HG02763 (cell line): Measurements from ENCODE around the gene ALG12.

Source experiments
- ATAC-seq: cut with Tn5 transposase; IDR thresholded peaks from one replicate; pipeline ENCODE4 v1.9.1; 2021; ENCODE audit warnings: mild to moderate bottlenecking, moderate library complexity; ENCODE audit not compliant: unreplicated experiment

Gene ALG12

DNA sequence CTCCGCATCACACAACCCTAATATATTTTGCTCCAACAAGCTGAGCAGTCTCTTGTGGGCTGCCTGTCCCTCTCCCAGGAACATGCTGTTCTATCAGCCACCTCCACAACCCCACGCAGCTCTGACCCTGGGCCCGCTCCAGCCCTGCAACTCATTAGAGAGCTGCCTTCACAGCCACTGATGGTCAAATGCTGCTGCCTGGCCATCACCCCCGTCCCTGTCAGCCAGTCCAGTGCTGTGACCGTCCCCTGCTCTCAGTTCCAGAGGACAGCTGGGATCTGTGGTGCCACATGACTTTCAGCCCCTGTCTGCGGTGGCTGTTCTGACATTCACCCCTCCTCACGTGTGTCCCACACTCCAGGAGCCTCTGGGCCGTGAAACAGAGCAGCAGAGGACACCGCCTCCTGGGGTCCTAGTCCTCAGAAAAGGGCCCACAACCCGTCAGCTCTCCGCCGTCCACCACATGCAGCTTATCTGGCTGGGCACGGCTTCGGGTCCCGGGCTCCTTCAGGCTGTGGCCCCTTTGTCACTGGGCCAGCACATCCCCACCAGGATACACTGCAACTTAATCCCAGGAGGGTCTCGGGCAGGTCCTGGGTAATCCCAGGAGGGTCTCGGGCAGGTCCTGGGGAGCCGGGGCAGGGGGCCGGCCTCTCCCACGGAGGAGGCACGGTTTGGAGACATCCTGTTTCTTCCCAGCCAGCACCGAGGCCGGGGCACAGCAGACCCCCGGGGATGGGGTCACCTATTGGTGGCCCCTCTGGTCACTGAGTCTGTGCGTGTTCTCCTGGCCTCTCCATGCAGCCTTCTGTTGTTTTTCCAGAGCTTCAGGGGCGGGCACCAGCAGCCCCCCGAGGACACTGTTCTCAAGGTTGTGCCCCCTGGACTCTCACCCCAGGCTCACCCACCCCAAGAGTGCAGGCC, 15.3 kb upstream of the ALG12 start:
- no peak for ATAC-seq

DNA sequence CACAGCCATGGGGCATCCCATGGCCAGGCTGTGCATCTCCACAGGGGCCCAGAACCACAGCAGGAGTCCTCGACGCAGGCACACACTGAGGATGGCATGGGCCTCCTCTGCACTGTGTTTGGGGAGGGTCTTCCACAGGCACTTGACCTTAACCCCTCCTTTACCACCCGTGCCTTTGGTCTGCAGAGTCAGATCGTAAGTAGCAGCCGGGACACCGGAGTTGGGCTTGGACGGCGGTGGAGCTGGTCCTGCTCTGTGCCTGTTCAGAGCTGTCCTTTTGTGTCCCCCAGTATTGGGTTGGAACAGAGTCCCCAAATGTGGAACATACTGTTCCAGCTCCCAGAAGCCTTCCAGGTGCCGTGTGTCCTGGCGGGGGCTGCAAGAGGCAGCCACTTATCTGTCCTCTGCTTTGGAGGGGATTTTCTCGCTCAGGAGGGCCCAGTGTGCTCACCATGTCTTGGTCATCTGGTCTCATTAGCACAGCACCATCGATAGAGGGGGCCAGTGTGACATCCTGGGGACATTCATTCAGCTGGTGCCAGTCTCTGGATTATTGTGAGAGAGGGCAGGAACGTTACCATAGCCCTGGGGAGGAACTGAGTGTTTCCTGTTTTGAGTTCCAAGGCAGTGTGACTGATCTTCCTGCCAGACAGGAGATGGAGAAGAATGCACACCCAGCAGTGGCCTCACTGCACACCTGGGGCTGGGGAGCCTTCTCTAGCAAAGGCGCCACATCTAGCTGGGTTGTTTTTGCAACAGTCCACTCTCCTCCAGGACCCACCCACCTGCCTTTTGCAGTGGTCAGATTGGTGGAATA, 12.6 kb upstream of the ALG12 start:
- ATAC-seq: no peak

DNA sequence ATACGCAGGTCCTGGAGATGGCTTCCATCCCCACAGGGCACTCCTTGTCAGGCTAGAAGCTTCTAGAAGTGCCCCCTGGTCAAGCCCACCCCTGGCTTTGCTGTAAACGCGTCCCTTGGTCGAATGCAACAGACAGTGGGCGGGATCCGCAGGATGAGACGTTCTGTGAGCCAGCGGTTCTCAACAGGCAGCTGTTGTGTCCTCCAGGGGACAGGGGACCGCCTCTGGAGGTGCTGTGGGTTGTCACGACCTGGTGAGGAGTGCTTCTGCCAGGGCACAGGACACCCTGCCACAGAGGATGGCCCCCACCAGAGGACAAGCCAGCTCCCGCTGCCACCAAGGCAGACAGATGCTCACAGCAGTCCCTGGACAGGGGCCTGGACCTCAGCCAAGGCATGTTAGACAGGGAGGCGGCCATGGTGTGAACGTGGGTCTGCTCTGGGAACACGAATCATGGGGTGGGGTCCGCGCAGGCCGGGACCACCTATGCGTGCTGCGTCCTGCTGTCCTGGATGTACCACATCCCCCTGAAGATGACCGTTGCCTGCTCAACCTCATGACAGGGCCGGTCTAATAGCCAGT, 11.8 kb upstream of the ALG12 start:
- no peak for ATAC-seq

DNA sequence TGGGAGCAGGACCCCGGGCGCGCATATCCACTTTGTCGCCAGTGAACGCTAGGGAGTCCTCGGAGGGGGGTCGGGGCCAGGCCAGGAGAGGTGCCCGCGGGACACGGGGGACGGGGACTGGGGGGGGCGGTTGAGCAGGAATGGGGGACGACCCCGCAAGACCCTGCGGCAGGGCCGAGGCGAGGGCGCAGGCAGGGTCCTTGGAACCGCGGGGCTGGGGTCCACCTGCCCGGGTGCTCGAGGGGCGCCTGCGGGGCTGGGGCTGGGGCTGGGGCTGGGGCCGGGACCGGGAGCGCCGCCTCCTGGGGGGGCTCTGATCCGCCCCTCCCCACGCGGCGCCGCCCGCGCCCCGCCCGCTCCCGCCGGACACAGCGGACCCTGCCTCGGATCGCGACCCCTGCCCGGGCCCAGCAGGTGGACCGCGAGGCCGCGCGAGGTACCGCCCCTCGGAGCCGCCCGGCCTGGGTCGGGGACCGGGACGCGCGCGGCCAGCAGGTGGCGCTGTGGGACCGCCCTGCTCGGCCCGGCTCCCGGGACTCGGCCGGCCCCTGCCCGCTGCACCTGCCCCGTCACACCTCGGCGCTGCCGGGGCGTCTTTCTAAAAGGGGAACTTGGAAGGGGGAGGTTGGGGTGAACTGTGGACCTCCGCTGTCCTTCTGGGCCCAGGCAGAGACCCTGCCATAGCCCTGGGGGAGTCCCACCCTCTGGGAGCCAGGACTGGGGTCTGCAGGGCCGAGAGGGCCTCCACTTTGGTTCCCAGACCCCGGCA, 11.2 kb upstream of the ALG12 start:
- ATAC-seq: peak; percentile 43

DNA sequence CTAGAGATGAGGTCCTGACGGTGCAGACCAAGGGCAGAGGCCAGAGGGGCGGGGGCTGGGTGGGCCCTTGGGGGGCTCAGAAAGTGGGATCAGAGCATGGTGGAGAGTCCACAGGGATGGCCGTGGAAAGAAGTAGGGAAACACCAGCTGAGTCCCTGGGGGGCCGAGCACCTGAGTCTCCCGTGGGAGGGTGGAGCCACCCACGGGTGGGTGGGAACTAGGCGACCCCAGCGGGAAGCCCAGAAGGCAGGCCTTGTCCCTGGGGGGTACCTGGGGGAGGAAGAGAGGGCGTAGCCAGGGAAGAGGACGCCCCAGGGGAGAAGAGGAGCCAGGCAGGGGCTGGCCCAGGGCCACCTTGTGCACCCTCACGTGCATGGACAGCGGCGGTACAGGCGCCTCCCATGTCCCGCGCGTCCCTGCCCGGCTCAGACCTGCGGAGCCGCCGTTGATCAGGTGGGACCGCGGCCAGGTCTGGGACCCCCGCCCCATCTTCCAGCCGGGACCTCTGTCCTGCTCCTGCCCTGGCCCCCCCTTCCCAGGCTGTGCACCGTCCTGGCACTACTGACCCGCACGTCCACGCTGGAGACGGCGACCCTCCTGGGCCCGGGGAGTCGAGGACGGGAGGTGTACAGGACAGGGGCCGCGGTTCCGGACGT, 10.4 kb upstream of the ALG12 start:
- ATAC-seq: no peak

DNA sequence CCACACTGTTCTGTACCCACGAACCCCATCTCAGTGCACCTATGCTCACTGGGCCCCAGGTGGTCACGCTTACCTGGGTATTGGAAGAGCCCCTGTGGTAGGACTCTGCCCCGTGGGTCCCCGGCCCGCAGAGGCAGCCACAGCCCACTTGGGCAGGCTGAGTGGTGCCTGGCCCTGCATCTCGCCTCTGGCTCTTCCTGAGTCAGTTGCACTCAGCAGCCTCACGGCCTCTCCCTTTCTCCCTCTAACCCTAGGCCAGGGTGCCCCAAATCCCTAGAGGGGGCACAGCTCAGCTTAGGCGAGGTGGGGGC, 9.9 kb upstream of the ALG12 start:
- ATAC-seq: no peak

DNA sequence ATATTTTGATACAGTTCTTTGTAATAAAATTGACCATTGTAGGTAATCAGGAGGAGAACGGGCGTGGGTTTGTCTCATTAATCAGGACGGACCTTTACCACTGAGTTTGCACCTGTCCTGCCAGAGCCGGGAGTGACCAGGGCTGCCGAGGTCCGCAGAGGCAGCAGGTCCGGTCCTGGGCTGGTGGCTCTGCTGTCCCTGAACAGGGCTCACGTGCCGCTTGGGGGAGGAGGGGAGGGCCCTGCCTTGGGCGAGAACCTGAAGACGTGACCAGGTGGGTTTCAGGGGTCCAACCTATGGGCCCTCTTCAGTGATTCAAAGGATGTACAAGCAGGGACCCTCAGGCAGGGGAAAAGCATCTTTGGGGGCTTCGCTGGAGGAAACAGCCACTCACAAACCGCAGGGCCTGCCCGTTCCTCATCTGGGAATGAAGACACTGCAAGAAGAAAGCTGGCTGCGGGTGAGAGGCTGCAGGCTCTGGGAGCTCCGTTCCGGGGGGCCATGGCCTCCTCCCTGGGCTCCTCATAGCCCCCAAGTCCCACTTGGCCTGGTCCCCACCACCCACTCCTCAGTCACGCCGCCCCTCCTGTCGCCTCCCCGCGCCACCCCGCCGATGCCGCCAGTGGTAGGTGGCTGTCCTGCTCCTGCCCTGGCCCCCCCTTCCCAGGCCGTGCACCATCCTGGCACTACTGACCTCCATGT, 9.4 kb upstream of the ALG12 start:
- ATAC-seq: no peak

DNA sequence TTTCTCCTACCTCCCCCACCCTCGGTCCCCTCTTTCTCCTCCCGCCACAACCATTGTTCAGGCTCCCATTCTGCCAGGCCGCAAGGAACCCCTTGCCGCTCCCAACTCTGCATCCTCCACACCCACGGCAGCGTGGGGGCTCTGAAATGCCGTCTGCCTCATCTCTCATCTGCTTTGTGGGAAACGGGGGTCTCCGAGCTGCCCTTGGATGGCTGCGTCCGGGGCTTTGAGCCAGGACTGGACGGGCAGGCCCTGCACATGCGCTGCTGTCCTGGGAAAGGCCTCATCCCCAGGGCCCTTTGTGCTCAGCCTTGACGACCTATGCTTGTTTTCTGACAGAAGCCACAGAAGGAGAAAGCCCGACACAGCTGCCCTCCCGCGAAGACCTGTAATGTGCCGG, 8.7 kb upstream of the ALG12 start:
- no peak for ATAC-seq

DNA sequence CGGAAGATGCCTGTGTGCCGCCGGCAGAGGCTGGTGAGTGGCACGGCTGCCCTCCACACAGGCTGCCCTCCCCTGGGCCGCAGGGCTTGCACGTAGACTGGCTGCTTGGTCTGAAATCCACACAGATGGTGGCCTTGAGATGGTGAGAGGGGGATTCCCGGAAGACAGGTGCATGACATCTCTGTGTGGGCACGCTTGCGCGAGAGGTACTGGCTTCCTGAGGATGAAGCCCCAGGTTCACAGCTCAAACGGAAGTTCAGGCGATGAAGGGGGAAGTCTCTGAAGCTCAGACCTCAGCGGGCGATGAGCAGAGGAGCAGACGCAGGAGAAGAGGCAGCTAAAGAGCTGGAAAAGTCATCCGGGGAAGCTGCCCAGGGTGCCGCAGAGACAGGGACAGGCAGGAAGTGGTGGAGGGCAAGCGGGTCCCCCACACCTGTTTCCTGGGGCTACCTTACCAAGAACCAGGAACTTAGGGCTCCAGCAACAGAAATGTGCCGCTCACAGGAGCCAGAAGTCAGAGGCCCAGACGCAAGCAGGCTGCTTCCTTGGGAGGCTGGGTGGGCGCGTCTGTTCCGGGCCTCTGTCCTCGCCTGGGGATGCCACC, 7.4 kb upstream of the ALG12 start:
- ATAC-seq: no peak

DNA sequence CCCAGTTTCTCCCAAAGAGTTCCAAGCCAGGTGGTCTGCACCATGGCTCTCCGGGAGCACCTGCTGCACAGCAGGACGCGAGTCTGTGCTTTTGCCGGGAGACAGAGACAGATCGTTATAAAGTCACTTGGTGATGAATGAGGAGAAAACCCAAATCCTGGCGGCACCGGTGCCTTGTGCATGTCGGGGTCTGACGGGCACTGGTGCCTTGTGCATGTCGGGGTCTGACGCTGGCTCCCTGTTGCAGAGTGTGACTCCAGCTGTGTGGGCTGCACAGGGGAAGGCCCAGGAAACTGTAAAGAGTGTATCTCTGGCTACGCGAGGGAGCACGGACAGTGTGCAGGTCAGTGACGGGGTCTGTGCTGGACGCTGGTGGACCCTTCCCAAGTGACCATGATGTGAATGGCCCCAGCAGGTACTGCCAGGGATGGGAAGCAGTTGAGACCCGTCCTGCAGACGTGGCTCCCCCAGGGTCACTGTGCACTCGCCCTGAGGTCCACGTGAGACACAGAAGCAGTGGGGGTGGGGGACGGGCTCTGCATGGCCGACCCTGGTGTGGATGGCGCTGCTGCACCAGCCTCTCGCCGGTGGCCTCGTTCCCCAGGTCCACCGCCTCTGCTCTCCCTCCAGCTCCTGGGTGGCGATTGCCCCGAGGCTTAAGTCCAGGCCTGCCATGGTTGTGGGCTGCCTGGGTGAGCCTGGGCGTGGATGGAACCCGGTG, 6.0 kb upstream of the ALG12 start:
- no peak for ATAC-seq

DNA sequence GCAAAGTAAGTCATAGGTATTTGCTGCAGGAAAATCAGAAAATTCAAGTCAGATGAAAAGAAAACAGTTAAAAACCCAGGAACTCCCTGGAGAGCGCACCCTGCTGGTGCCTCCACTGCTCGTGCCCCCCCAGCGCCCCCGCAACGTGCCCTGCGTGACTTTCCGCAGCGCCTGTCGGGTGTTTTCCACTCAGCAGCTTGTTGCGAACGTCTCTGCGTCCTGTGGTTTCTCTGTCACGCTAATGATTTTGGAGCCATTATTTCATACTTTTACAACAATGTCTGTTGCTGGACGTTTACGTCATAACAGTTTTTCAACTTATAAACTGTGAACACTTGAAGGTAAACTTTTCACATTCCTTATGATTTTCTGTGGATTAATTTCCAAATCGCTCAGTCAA, 5.2 kb upstream of the ALG12 start:
- ATAC-seq: no peak

DNA sequence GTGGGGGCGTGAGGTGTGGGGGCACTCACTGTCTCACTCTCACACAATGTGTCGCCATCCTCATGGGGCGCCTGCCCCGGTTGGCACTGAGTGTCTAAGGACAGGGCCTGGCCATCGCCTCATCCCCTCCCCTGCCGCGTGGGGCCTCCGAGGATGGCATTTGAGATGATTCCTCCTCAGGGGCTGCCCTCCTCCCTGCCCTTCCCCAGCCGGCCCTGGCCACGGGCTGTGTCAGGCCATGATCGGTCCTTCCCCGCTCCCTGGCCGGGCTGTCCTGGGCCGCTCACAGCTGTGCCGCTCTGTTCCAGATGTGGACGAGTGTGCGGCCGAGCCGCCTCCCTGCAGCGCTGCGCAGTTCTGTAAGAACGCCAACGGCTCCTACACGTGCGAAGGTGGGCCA, 4.7 kb upstream of the ALG12 start:
- ATAC-seq: no peak

DNA sequence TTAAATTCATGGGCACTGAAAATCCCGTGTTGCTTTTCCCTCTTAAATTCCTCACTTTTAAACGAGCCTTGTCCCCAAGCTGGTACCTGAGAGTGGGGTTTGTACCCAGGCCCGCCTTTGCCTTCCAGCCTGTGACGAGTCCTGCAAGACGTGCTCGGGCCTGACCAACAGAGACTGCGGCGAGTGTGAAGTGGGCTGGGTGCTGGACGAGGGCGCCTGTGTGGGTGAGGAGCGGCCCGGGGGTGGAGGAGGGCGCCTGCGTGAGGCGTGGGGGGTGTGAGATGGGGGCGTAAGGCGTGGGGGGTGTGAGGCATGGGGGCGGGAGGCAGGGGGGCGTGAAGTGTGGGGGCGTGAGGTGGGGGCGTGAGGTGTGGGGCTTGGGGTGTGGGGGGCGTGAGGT, 4.2 kb upstream of the ALG12 start:
- ATAC-seq: no peak

DNA sequence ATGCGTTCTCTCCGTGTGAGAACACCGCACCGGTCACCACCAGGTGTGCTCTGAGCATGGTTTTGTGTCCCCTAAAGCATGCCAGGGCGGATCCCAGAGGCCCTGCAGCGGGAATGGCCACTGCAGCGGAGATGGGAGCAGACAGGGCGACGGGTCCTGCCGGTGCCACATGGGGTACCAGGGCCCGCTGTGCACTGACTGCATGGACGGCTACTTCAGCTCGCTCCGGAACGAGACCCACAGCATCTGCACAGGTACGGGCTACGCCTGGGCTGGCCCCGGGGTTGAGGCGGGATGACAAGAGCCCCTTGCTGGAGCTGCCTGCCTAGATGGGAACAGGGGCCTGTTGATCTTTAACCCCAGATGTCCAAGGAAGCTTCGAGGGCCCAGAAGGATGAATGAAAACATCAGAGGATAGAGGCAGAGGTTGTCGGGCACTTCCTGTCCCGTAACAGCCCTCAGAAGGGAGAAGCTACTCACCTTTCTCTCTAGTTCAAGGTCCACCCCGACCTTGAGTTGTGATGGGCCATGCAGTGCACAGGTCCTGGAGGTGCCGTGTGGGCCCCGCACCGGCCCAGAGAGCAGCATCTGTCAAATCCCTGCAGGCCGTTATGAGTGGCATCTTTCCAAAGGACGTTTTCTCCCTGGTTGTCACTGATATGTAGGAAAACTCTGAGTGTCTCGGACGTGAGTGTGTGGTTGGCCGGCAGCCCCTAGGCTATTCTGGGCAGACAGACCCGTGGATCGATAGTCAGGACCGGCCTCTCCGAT, 3.5 kb upstream of the ALG12 start:
- ATAC-seq: no peak

DNA sequence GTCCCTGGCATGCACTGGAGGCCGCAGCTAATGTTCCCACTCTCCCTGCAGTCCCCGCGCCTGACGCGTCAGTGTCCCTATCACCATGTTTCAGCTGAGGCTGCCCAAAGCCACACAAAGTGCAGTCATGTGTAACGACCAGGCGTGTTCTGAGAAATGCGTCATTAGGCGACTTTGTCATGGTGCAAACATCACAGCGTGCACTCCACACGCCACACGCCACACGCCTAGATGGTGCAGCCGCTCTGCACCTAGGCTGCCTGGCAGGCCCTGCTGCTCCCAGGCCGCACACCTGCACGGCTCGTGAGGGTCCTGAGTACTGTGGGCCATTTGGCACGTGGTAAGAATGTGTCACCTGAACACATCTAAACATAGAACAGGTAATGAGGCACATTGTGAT, 2.6 kb upstream of the ALG12 start:
- ATAC-seq: no peak

DNA sequence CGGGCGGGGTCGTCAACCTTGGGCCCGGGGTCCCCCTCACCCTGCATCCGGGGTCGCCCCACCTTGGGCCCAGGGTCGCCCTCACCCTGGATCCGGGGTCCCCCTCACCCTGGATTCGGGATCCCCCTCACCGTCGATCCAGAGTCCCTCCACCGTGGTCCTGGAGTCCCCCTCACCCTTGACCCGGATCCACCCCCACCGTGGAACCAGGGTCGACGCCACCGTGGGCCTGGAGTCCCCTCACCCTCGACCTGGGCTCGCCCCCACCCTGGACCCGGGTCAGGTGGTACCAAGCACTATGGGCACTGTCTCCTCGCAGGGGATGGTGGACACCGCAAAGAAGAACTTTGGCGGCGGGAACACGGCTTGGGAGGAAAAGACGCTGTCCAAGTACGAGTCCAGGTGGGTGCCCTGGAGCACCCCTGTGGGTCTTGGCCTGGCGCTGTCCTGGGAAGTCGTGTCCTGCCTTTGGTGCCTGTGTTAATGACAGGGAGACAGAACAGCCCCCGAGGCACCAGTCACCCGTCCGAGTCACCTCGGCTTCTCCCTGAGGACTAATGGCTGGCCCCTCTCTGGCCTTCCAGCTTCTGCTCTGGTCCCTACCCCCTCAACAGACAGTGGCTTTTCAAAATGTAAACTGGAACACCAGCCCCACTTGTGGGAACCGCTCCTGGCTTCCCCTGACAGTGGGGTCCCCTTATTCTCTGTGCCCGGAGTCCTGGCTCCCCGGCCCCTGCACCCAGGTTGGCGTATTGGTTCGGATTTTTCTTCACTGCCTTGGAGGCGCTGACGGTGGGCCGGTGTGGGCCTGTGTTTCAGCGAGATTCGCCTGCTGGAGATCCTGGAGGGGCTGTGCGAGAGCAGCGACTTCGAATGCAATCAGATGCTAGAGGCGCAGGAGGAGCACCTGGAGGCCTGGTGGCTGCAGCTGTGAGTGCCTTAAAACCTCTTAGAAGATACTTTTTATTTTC, 958 bp upstream of the ALG12 start:
- ATAC-seq: no peak

DNA sequence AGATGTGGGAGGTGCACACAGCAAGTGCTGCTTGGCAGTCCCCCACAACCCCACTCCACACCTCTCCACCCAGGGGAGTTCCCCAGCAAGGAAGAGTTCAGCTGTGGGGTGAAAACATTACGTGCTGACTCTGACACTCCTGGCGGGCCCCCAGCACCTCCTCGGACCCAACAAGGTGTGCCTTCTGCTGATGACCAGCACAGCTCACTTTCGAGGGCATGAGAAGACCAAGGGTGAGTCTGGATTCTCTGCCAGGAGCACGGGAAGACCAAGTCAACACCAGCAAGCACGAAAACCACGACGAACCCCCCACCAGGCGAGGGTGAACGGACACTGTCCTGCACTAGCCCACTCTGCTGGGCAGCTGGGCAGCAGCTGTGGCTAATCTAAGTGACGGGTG, 1.4 kb downstream of the ALG12 start:
- no peak for ATAC-seq
